B cell (primary cell): ENCODE measurements around the gene SUN3.

Experiments used
- CTCF ChIP-seq: fragments of 200-600 bp; IDR thresholded peaks from one replicate; pipeline ENCODE4 v1.8.0; 2022; ENCODE audit warnings: antibody characterized with exemption, mild to moderate bottlenecking
- EZH2 ChIP-seq: IDR thresholded peaks from 2 replicates; pipeline ENCODE4 v1.6.1; 2012; ENCODE audit warnings: borderline replicate concordance, low read depth, mild to moderate bottlenecking, moderate library complexity, low read length; ENCODE audit not compliant: insufficient read depth, poor library complexity, severe bottlenecking

GRCh38 chr7:47942132-47942531, 86.8 kb downstream of the SUN3 start:
- TF ChIP-seq CTCF, result no peak
- no peak for TF ChIP-seq EZH2
